DOHH2 (cell line): ENCODE results near the gene SMARCAL1.

Experiments used
- CTCF ChIP-seq: fragments of 200-600 bp; sonication (generic); IDR thresholded peaks from one replicate; pipeline ENCODE4 v1.5.1; 2014; ENCODE audit warnings: antibody characterized with exemption, mild to moderate bottlenecking, low read depth, low read length; ENCODE audit not compliant: poor library complexity, severe bottlenecking
- EZH2phosphoT487 ChIP-seq: fragments of 200-600 bp; sonication (generic); IDR thresholded peaks from 2 replicates; pipeline ENCODE4 v1.6.1; 2017; ENCODE audit warnings: borderline replicate concordance, mild to moderate bottlenecking, antibody characterized with exemption, low read length, moderate library complexity, mixed read lengths

GRCh38 chr2:216505133-216506106, 93.1 kb downstream of the SMARCAL1 start:
- TF ChIP-seq CTCF (no peak), EZH2phosphoT487 (no peak)
